Measurements from ENCODE around the gene ZNF609. TPM values are rescaled to one million over a fixed set of nuclear protein-coding genes. Genes with fewer than 3 reads are reported as not detected.

The ZNF609 gene
- total and polyA plus RNA-seq, 4 donors = 4.6 to 18.1 (median 8.0) TPM

DNA sequence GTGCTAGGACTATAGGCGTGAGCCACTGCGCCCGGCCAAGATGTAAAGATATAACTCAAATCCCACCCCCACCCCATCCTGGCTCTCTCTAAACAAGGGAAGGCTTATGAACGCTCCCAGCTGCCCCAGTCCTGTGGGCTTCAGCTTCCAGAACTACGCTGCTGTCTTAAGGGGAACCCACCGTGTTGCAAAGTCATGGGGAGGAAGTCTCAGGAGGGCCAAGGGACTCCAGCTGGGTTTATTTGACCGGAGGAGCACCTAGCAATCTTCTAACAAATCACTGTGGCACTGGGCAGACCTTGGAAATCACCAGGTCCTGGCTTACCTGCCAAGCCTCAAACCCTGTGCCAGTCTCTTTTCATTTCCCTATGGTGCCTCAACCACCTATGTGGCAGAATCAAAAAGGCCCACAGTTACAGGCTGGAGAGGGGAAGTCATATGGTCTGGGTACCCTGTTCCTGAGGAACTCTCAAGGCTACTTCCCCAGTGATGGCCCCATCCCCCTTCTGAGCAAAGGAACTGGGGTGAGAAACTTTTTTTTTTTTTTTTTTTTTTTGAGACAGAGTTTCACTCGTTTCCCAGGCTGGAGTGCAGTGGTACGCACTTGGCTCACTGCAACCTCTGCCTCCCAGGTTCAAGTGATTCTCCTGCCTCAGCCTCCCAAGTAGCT is 231.7 kb downstream of the ZNF609 start:
- DNase-seq (ENCODE audit: low spot score) = no peak
- TF ChIP-seq JUND (IDR thresholded peaks at IDR 0.05) (no peak), NR2F2 (IDR thresholded peaks at IDR 0.05) (no peak), HNF4G (IDR thresholded peaks at IDR 0.05) (no peak), FOXA1 (IDR thresholded peaks at IDR 0.05) (no peak), GABPA (IDR thresholded peaks at IDR 0.05 in 1 of 2, conservative IDR thresholded peaks at IDR 0.05 in 1 of 2) (no peak), YY1 (IDR thresholded peaks at IDR 0.05) (no peak), RXRA (IDR thresholded peaks at IDR 0.05) (no peak), EGR1 (IDR thresholded peaks at IDR 0.05; ENCODE audit: low read depth in 2 of 2) (no peak), SP1 (IDR thresholded peaks at IDR 0.05) (no peak), TAF1 (conservative IDR thresholded peaks at IDR 0.05) (no peak), FOXA2 (IDR thresholded peaks at IDR 0.05) (no peak), RAD21 (IDR thresholded peaks at IDR 0.05) (no peak), HNF4A (conservative IDR thresholded peaks at IDR 0.05) (no peak)
- TF ChIP-seq, protein P1, sequence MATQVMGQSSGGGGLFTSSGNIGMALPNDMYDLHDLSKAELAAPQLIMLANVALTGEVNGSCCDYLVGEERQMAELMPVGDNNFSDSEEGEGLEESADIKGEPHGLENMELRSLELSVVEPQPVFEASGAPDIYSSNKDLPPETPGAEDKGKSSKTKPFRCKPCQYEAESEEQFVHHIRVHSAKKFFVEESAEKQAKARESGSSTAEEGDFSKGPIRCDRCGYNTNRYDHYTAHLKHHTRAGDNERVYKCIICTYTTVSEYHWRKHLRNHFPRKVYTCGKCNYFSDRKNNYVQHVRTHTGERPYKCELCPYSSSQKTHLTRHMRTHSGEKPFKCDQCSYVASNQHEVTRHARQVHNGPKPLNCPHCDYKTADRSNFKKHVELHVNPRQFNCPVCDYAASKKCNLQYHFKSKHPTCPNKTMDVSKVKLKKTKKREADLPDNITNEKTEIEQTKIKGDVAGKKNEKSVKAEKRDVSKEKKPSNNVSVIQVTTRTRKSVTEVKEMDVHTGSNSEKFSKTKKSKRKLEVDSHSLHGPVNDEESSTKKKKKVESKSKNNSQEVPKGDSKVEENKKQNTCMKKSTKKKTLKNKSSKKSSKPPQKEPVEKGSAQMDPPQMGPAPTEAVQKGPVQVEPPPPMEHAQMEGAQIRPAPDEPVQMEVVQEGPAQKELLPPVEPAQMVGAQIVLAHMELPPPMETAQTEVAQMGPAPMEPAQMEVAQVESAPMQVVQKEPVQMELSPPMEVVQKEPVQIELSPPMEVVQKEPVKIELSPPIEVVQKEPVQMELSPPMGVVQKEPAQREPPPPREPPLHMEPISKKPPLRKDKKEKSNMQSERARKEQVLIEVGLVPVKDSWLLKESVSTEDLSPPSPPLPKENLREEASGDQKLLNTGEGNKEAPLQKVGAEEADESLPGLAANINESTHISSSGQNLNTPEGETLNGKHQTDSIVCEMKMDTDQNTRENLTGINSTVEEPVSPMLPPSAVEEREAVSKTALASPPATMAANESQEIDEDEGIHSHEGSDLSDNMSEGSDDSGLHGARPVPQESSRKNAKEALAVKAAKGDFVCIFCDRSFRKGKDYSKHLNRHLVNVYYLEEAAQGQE (IDR thresholded peaks at IDR 0.05) = no peak
- TF ChIP-seq, protein P2, sequence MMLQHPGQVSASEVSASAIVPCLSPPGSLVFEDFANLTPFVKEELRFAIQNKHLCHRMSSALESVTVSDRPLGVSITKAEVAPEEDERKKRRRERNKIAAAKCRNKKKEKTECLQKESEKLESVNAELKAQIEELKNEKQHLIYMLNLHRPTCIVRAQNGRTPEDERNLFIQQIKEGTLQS (IDR thresholded peaks at IDR 0.05) = no peak
- TF ChIP-seq, protein P3, sequence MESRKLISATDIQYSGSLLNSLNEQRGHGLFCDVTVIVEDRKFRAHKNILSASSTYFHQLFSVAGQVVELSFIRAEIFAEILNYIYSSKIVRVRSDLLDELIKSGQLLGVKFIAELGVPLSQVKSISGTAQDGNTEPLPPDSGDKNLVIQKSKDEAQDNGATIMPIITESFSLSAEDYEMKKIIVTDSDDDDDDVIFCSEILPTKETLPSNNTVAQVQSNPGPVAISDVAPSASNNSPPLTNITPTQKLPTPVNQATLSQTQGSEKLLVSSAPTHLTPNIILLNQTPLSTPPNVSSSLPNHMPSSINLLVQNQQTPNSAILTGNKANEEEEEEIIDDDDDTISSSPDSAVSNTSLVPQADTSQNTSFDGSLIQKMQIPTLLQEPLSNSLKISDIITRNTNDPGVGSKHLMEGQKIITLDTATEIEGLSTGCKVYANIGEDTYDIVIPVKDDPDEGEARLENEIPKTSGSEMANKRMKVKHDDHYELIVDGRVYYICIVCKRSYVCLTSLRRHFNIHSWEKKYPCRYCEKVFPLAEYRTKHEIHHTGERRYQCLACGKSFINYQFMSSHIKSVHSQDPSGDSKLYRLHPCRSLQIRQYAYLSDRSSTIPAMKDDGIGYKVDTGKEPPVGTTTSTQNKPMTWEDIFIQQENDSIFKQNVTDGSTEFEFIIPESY (IDR thresholded peaks at IDR 0.05) = no peak
- TF ChIP-seq, protein P4, sequence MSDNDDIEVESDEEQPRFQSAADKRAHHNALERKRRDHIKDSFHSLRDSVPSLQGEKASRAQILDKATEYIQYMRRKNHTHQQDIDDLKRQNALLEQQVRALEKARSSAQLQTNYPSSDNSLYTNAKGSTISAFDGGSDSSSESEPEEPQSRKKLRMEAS (IDR thresholded peaks at IDR 0.05) = no peak
- H3K9ac ChIP-seq (ENCODE audit: low read depth in 1 of 2, low read length in 2 of 2) = no peak overlapping the region
- no peaks in the 10 kb centered on the region for H3K27me3 ChIP-seq (ENCODE audit: control insufficient read depth in 4 of 4, insufficient read depth in 4 of 4, low read length in 3 of 4)
- peak overlapping the region; percentile 39 to 65 for H3K27ac ChIP-seq (ENCODE audit: low read depth in 1 of 2, low read length in 2 of 2)
- 80% methylated on average over 9 of the region's 9 CpGs for WGBS
- H3K4me3 ChIP-seq (ENCODE audit: low read depth in 1 of 3, low read length in 3 of 3) = no peak overlapping the region
- H3K9me3 ChIP-seq (ENCODE audit: control insufficient read depth in 4 of 4, low read length in 3 of 4) = no peaks in the 10 kb centered on the region
- H3K36me3 ChIP-seq (ENCODE audit: control insufficient read depth in 4 of 4, insufficient read depth in 3 of 4, low read depth in 1 of 4, low read length in 3 of 4) = peaks cover 3 to 29% (median 21%) of the 10 kb centered on the region in 4 donors
- peaks cover 5 to 36% (median 28%) of the 10 kb centered on the region in 4 donors for H3K4me1 ChIP-seq (ENCODE audit: control insufficient read depth in 4 of 4, insufficient read depth in 4 of 4, low read length in 3 of 4)

DNA sequence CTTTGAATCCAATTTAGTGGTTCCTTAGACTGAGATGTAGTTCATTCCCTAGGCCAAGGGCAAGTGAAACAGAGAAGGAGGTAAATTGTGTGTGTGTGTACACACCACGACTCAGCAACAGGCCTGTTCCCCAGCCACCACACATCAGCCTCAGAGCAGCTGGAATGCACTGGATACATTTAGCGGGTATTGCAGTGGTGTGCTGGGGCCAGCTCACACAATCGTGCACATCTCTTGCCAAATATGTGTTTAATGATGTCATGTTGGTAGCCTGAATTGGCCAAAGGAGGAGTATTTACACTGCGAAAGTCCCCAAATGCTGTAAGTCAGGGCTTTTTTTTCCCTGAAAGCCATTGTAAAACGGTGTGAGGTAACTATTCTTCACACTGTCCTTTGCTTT is 232.8 kb downstream of the ZNF609 start:
- H3K27me3 ChIP-seq (ENCODE audit: control insufficient read depth in 4 of 4, insufficient read depth in 4 of 4, low read length in 3 of 4) = no peaks in the 10 kb centered on the region
- H3K4me3 ChIP-seq (ENCODE audit: low read depth in 1 of 3, low read length in 3 of 3) = no peak overlapping the region
- peak overlapping the region; percentile 36 for H3K9ac ChIP-seq (ENCODE audit: low read depth in 1 of 2, low read length in 2 of 2)
- H3K4me1 ChIP-seq (ENCODE audit: control insufficient read depth in 4 of 4, insufficient read depth in 4 of 4, low read length in 3 of 4) = peaks cover 5 to 37% (median 29%) of the 10 kb centered on the region in 4 donors
- no peaks in the 10 kb centered on the region for H3K9me3 ChIP-seq (ENCODE audit: control insufficient read depth in 4 of 4, low read length in 3 of 4)
- WGBS = 21% methylated on average over 5 of the region's 5 CpGs
- peak overlapping the region; percentile 65 to 77 for H3K27ac ChIP-seq (ENCODE audit: low read depth in 1 of 2, low read length in 2 of 2)
- DNase-seq (ENCODE audit: low spot score) = peak; percentile 49
- H3K36me3 ChIP-seq (ENCODE audit: control insufficient read depth in 4 of 4, insufficient read depth in 3 of 4, low read depth in 1 of 4, low read length in 3 of 4) = peaks cover 3 to 20% (median 18%) of the 10 kb centered on the region in 4 donors
- TF ChIP-seq SP1 (IDR thresholded peaks at IDR 0.05) (peak; percentile 71), HNF4A (conservative IDR thresholded peaks at IDR 0.05) (peak; percentile 40 to 73), HNF4G (IDR thresholded peaks at IDR 0.05) (no peak), NR2F2 (IDR thresholded peaks at IDR 0.05) (no peak), JUND (IDR thresholded peaks at IDR 0.05) (peak; percentile 93 to 96), EGR1 (IDR thresholded peaks at IDR 0.05; ENCODE audit: low read depth in 2 of 2) (no peak), RAD21 (IDR thresholded peaks at IDR 0.05) (peak; percentile 40 to 55), GABPA (IDR thresholded peaks at IDR 0.05 in 1 of 2, conservative IDR thresholded peaks at IDR 0.05 in 1 of 2) (no peak), YY1 (IDR thresholded peaks at IDR 0.05) (peak; percentile 43), RXRA (IDR thresholded peaks at IDR 0.05) (peak; percentile 49 to 78), FOXA2 (IDR thresholded peaks at IDR 0.05) (peak; percentile 85), TAF1 (conservative IDR thresholded peaks at IDR 0.05) (no peak)
- TF ChIP-seq, protein P1 (IDR thresholded peaks at IDR 0.05) = no peak
- TF ChIP-seq, protein P2 (IDR thresholded peaks at IDR 0.05) = peak; percentile 83
- TF ChIP-seq, protein P4 (IDR thresholded peaks at IDR 0.05) = peak; percentile 48
- TF ChIP-seq, protein P3 (IDR thresholded peaks at IDR 0.05) = peak; percentile 56

All from liver (tissue), 9 donors.